Neuron (in vitro differentiated cells): Measurements from ENCODE around the gene CRX.

Experiments used
- H2AFZ ChIP-seq: one replicate; pipeline ENCODE4 v1.6.1; 2013; ENCODE audit warnings: low read depth, mild to moderate bottlenecking, inconsistent platforms, low read length, moderate library complexity
- H3K27me3 ChIP-seq: one replicate; pipeline ENCODE4 v1.6.1; 2013; ENCODE audit warnings: low read length; ENCODE audit not compliant: insufficient read depth
- H3K36me3 ChIP-seq: one replicate; pipeline ENCODE4 v1.6.1; 2013; ENCODE audit warnings: low read length; ENCODE audit not compliant: insufficient read depth
- H3K4me1 ChIP-seq: one replicate; pipeline ENCODE4 v1.6.1; 2013; ENCODE audit warnings: low read length; ENCODE audit not compliant: insufficient read depth
- H3K4me3 ChIP-seq: 2 replicates; pipeline ENCODE4 v1.5.1; 2013; ENCODE audit warnings: mild to moderate bottlenecking, low read length, moderate library complexity
- H3K9me3 ChIP-seq: one replicate; pipeline ENCODE4 v1.6.1; 2013; ENCODE audit warnings: low read length

The CRX gene

GRCh38 chr19:47886010-47886559 is 64.3 kb downstream of the CRX start, which contains the start of gene SULT2A1:
Gene SULT2A1 (minus strand): TSS chr19:47886315. CDS start chr19:47886257, 58 bp downstream.
- Histone ChIP-seq H3K9me3 (no peaks in the 10 kb centered on the region), H3K27me3 (no peaks in the 10 kb centered on the region), H3K4me1 (no peaks in the 10 kb centered on the region), H3K4me3 (no peak within 1 kb of the TSS), H3K36me3 (no peaks in the 10 kb centered on the region), H2AFZ (no peak within 1 kb of the TSS)

GRCh38 chr19:47890865-47891621 is 69.3 kb downstream of the CRX start:
- Histone ChIP-seq H3K36me3 (no peaks in the 10 kb centered on the region), H2AFZ (no peak overlapping the region), H3K4me1 (no peaks in the 10 kb centered on the region), H3K27me3 (no peaks in the 10 kb centered on the region), H3K4me3 (no peak overlapping the region), H3K9me3 (no peaks in the 10 kb centered on the region)

- H3K36me3 ChIP-seq = no peaks in the 10 kb centered on the region
- no peaks in the 10 kb centered on the region for H3K27me3 ChIP-seq
These were observed 69.8 kb downstream of the CRX start for GRCh38 chr19:47891622-47891922.

GRCh38 chr19:47891923-47892666 is 70.4 kb downstream of the CRX start:
- Histone ChIP-seq H3K4me1 (no peaks in the 10 kb centered on the region), H3K27me3 (no peaks in the 10 kb centered on the region), H3K36me3 (no peaks in the 10 kb centered on the region), H2AFZ (no peak overlapping the region), H3K4me3 (no peak overlapping the region), H3K9me3 (no peaks in the 10 kb centered on the region)

More at GRCh38 chr19:47891622-47891922, 69.8 kb downstream of the CRX start:
- Histone ChIP-seq H3K4me3 (no peak overlapping the region), H3K9me3 (no peaks in the 10 kb centered on the region), H2AFZ (no peak overlapping the region), H3K4me1 (no peaks in the 10 kb centered on the region)
